GM12878 (cell line): ENCODE data around the gene GGCX. TPM values are rescaled to one million over a fixed set of nuclear protein-coding genes. Genes with fewer than 3 reads are reported as not detected.
A peak's percentile ranks its signal among the peaks of the same experiment; 100 is the strongest.

ENCODE experiments used
- ATAC-seq: fragments of 200-7000 bp; cut with Tn5 transposase; 3 replicates; pipeline ENCODE4 v1.9.1; 2020; ENCODE audit warnings: mild to moderate bottlenecking, moderate library complexity
- BruUV-seq: library from RNA; stranded (reverse); fragments of 400-500 nt; replicated peaks from 2 replicates; lab custom pipeline; 2021; lab: Mats Ljungman, UMichigan
- CTCF ChIA-PET: fragments of 300-600 bp; sonication (Branson Sonifier 250); formaldehyde crosslinking; extraction: SDS; loops from one replicate; lab custom pipeline; 2021; ENCODE audit warnings: inconsistent platforms; lab: Yijun Ruan, JAX
- POLR2A ChIA-PET: fragments of 350-600 bp; formaldehyde crosslinking; extraction: SDS; loops from one replicate; lab custom pipeline; 2021; ENCODE audit warnings: inconsistent platforms; lab: Charles Lee
- RAD21 ChIA-PET: fragments of 300-600 bp; sonication (Branson Sonifier 250); formaldehyde crosslinking; loops from one replicate; lab custom pipeline; 2023; ENCODE audit warnings: antibody characterized with exemption; ENCODE audit not compliant: unreplicated experiment; lab: Charles Lee
- SMC1A ChIA-PET: fragments of 300-600 bp; sonication (Branson Sonifier 250); formaldehyde crosslinking; loops from one replicate; lab custom pipeline; 2023; ENCODE audit not compliant: unreplicated experiment, uncharacterized antibody; lab: Charles Lee
- DNase-seq: peaks from one replicate; pipeline ENCODE4 v3.0.0-alpha.2; 2011; ENCODE audit warnings: low read depth, low spot score
- FAIRE-seq: peaks from 3 replicates; lab custom pipeline; 2011; peaks lifted over from hg19 to GRCh38; lab: Jason Lieb, UNC
- H2AFZ ChIP-seq: 2 replicates; pipeline ENCODE4 v1.6.0; 2011; ENCODE audit warnings: low read depth, low read length, control low read depth; ENCODE audit not compliant: control insufficient read depth
- H3K27ac ChIP-seq: 2 replicates; pipeline ENCODE4 v1.5.1; 2011; ENCODE audit warnings: control low read depth; ENCODE audit not compliant: control insufficient read depth, insufficient read depth
- H3K27me3 ChIP-seq, 2 experiments: replicated peaks in 1 of 2; 2 replicates each; pipeline versions ENCODE4 v1.6.0 to v1.6.1; 2011; ENCODE audit warnings: low read length in 1 of 2; ENCODE audit not compliant: control insufficient read depth in 2 of 2, insufficient read depth in 2 of 2
- H3K36me3 ChIP-seq, 2 experiments: 2 replicates each; pipeline ENCODE4 v1.5.1; 2011; ENCODE audit warnings: low read length in 1 of 2; ENCODE audit not compliant: control insufficient read depth in 2 of 2, insufficient read depth in 2 of 2
- H3K4me1 ChIP-seq: 2 replicates; pipeline ENCODE4 v1.6.1; 2011; ENCODE audit warnings: mild to moderate bottlenecking, low read length, moderate library complexity, mixed read lengths; ENCODE audit not compliant: control insufficient read depth, insufficient read depth
- H3K4me2 ChIP-seq: 2 replicates; pipeline ENCODE4 v1.6.0; 2011; ENCODE audit warnings: control low read depth; ENCODE audit not compliant: control insufficient read depth, insufficient read depth
- H3K4me3 ChIP-seq: fragments of 200-600 bp; sonication (generic); 2 replicates; pipeline ENCODE4 v1.5.1; 2016
- H3K79me2 ChIP-seq: 2 replicates; pipeline ENCODE4 v1.6.0; 2011; ENCODE audit warnings: low read length; ENCODE audit not compliant: control insufficient read depth, insufficient read depth
- H3K9ac ChIP-seq: 2 replicates; pipeline ENCODE4 v1.8.0; 2011; ENCODE audit warnings: low read length, control low read depth, mixed read lengths; ENCODE audit not compliant: control insufficient read depth, insufficient read depth
- H3K9me3 ChIP-seq: replicated peaks from 3 replicates; pipeline ENCODE4 v1.5.1; 2011; ENCODE audit warnings: mild to moderate bottlenecking, low read length; ENCODE audit not compliant: control insufficient read depth, insufficient read depth
- H4K20me1 ChIP-seq: 2 replicates; pipeline ENCODE4 v1.6.0; 2011; ENCODE audit not compliant: control insufficient read depth, insufficient read depth
- ATF7 ChIP-seq: fragments of 450-650 bp; IDR thresholded peaks from 2 replicates; pipeline ENCODE4 v1.6.1; 2016; ENCODE audit warnings: low read depth, mild to moderate bottlenecking
- BMI1 ChIP-seq: fragments of 450-650 bp; IDR thresholded peaks from 2 replicates; pipeline ENCODE4 v1.6.1; 2016; ENCODE audit warnings: mild to moderate bottlenecking, moderate library complexity, borderline replicate concordance
- CHD1 ChIP-seq: IDR thresholded peaks from 2 replicates; pipeline ENCODE4 v1.6.1; 2012; ENCODE audit warnings: low read depth, low read length, improper control_type of control experiment
- CREM ChIP-seq: IDR thresholded peaks from 2 replicates; pipeline ENCODE4 v1.6.1; 2014; ENCODE audit warnings: antibody characterized with exemption, low read depth
- DPF2 ChIP-seq: fragments of 450-650 bp; IDR thresholded peaks from 2 replicates; pipeline ENCODE4 v1.6.1; 2017; ENCODE audit warnings: mild to moderate bottlenecking
- IKZF2 ChIP-seq, 2 experiments: fragments of 450-650 bp; IDR thresholded peaks; 2 replicates each; pipeline ENCODE4 v1.6.1; 2017; ENCODE audit warnings: mild to moderate bottlenecking in 2 of 2, moderate library complexity in 2 of 2
- KAT2A ChIP-seq: conservative IDR thresholded peaks from 2 replicates; pipeline ENCODE4 v1.6.1; 2011; ENCODE audit warnings: low read depth, low read length; ENCODE audit not compliant: control insufficient read depth
- MEF2A ChIP-seq: IDR thresholded peaks from 2 replicates; pipeline ENCODE4 v1.6.1; 2011; ENCODE audit warnings: low read depth, mild to moderate bottlenecking, low read length, moderate library complexity; ENCODE audit not compliant: insufficient read depth
- MTA2 ChIP-seq: fragments of 450-650 bp; IDR thresholded peaks from 2 replicates; pipeline ENCODE4 v1.6.1; 2016; ENCODE audit warnings: low read depth, mild to moderate bottlenecking, moderate library complexity
- MXI1 ChIP-seq: fragments of 150-350 bp; IDR thresholded peaks from 2 replicates; pipeline ENCODE4 v1.6.1; 2011; ENCODE audit warnings: low read depth, mild to moderate bottlenecking, inconsistent platforms, low read length, improper control_type of control experiment
- NBN ChIP-seq: fragments of 450-650 bp; IDR thresholded peaks from 2 replicates; pipeline ENCODE4 v1.6.1; 2016
- PAX8 ChIP-seq: fragments of 450-650 bp; IDR thresholded peaks from 2 replicates; pipeline ENCODE4 v1.6.1; 2017; ENCODE audit warnings: mild to moderate bottlenecking, moderate library complexity
- POLR2A ChIP-seq: IDR thresholded peaks from 2 replicates; pipeline ENCODE4 v1.6.1; 2011; ENCODE audit warnings: low read depth, mild to moderate bottlenecking, low read length
- RFX5 ChIP-seq: IDR thresholded peaks from 2 replicates; pipeline ENCODE4 v1.6.1; 2011; ENCODE audit warnings: low read depth, low read length, improper control_type of control experiment
- SIX5 ChIP-seq: IDR thresholded peaks from 2 replicates; pipeline ENCODE4 v1.6.1; 2011; ENCODE audit warnings: mild to moderate bottlenecking, low read depth, low read length, moderate library complexity; ENCODE audit not compliant: severe bottlenecking
- SPI1 ChIP-seq: IDR thresholded peaks from 2 replicates; pipeline ENCODE4 v1.6.1; 2011; ENCODE audit warnings: low read depth, mild to moderate bottlenecking, low read length, moderate library complexity, borderline replicate concordance; ENCODE audit not compliant: insufficient read depth
- TAF1 ChIP-seq: IDR thresholded peaks from 2 replicates; pipeline ENCODE4 v1.6.1; 2011; ENCODE audit warnings: mild to moderate bottlenecking, low read depth, low read length, borderline replicate concordance
- TCF12 ChIP-seq: IDR thresholded peaks from 2 replicates; pipeline ENCODE4 v1.6.1; 2011; ENCODE audit warnings: low read depth, mild to moderate bottlenecking, low read length
- TCF3 ChIP-seq: IDR thresholded peaks from 2 replicates; pipeline ENCODE4 v1.6.1; 2012; ENCODE audit warnings: low read depth, mild to moderate bottlenecking, low read length, borderline replicate concordance; ENCODE audit not compliant: insufficient read depth
- YY1 ChIP-seq: IDR thresholded peaks from 2 replicates; pipeline ENCODE4 v1.6.1; 2011; ENCODE audit warnings: low read depth, mild to moderate bottlenecking, low read length
- WGBS: methylation state at CpG from one replicate; pipeline ENCODE4 v1.1.6; 2016; ENCODE audit warnings: low lambda C conversion rate; ENCODE audit not compliant: insufficient replicate concordance, insufficient coverage; ENCODE audit errors: missing lambda C conversion rate; 5-methylcytosine and 5-hydroxymethylcytosine counted together
- in situ Hi-C: fragments of 300-500 bp; cut with MboI; formaldehyde crosslinking; loops from 9 replicates; pipeline ENCODE4 v1.14.3; 2018; ENCODE audit warnings: mixed read lengths
- intact Hi-C: fragments of 100-400 bp; cut with micrococcal nuclease; formaldehyde crosslinking; loops from one replicate; pipeline ENCODE4 v1.14.2; 2022; ENCODE audit not compliant: unreplicated experiment
- polyA plus RNA-seq, 11 experiments: library from polyadenylated mRNA; depleted of rRNA in 4 of 11; unstranded in 6 of 11; stranded (reverse) in 5 of 11; fragments of >200 nt; fragmentation: Nextera tagmentation in 4 of 11; fragmentation: Illumina TruSeq in 1 of 11; extraction: Ambion mirVana in 4 of 11; extraction: Trizol in 1 of 11; gene quantifications; 1 replicate in 1 of 11; 2 replicates in 10 of 11; pipeline versions ENCODE4 v1.2.1 to v1.2.3, GENCODE V29; 2011 to 2016; ENCODE audit warnings: inconsistent platforms in 2 of 11, missing spikeins in 2 of 11, low read depth in 1 of 11
- total RNA-seq, 4 experiments: library from RNA; depleted of rRNA in 3 of 4; stranded (reverse); fragments of >200 nt in 3 of 4; fragmentation: Illumina TruSeq in 1 of 4; extraction: Trizol in 1 of 4; gene quantifications; 2 replicates each; pipeline versions ENCODE4 v1.2.1 to v1.2.3, GENCODE V29; 2013 to 2021
- TF ChIP-seq, protein P1 (sequence below): fragments of 450-650 bp; conservative IDR thresholded peaks from 2 replicates; pipeline ENCODE4 v1.6.1; 2017; ENCODE audit warnings: mild to moderate bottlenecking, moderate library complexity
- TF ChIP-seq, protein P2 (sequence below): IDR thresholded peaks from 2 replicates; pipeline ENCODE4 v1.6.1; 2011; ENCODE audit warnings: mild to moderate bottlenecking, low read depth, low read length, moderate library complexity; ENCODE audit not compliant: insufficient replicate concordance

The GGCX gene
- total and polyA plus RNA-seq, 10 of the 15 experiments (the other 5 are each of a cell fraction or from before 2014, with no cell fraction given), result 18.1 to 52.7 (median 25.0) TPM

DNA sequence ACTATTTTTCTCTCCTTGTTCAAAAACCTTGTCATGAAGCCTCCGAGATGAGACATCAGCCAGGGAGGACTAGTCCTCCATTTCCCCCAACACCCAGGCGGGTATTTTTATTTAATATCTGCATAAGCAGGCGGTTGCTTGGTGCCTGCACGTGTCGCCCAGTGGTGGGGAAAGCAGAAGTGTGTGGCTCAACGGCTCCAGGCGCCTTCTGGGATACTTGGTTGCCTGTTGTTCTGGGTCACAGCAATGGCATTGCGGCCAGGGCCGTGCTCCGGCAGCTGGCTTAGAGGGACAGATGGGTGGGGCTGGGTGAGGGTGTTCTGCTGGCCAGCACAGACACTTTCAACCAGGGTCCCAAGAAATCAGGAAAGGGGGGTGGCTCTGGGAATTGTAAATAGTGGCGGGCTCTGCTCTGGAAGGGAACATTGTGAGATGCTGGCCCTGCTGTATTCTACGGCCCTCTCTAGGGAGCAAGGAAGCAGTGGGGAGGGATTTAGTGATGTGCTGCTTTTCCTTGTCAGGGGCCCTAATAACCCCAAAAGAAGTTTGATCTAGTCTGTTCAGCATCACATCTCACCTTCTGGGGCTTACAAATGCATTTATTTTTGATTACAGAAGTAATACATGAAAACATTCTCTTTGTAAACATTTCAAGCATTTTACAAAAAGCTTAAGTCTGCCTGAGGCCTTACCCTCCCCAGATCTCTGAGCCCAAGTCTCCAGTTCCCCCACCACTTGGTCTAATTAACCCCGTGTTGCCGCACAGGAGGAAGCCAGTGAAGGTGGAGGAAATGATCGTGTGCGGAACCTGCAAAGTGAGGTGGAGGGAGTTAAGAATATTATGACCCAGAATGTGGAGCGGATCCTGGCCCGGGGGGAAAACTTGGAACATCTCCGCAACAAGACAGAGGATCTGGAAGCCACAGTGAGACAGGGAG lies 17.2 kb upstream of the GGCX start:
- SMC1A ChIA-PET, result interaction anchor here (0.6 to 4.4 kb wide), 16 partner anchors 7 to 260 kb away, joined by 3 to 20 read pairs (median 5); partner anchors contain the start of genes MAT2A and RNF181
- no TSS peak for BruUV-seq
- intact Hi-C loops (no loop called here), in situ Hi-C loops (no loop called here)
- FAIRE-seq (peak; percentile 7), ATAC-seq (peak; percentile 74), DNase-seq (no peak)
- Histone ChIP-seq H3K27me3 (no peaks in the 10 kb centered on the region), H3K27ac (peak overlapping the region; percentile 77), H3K4me3 (peak overlapping the region; percentile 77), H3K9ac (peak overlapping the region; percentile 82), H3K4me2 (peak overlapping the region; percentile 85), H4K20me1 (no peaks in the 10 kb centered on the region), H3K4me1 (peaks cover 14% of the 10 kb centered on the region), H2AFZ (peak overlapping the region; percentile 61), H3K36me3 (peaks cover 0 to 6% of the 10 kb centered on the region in 2 experiments; a peak in 2 of 4 replicates), H3K9me3 (no peaks in the 10 kb centered on the region), H3K79me2 (peaks cover 26% of the 10 kb centered on the region)
- 18% methylated on average over 19 of the region's 19 CpGs for WGBS
- RAD21 ChIA-PET, result interaction anchor here (0.7 to 1.8 kb wide), 8 partner anchors 9 to 224 kb away, joined by 3 to 9 read pairs (median 4); partner anchors contain the start of genes ELMOD3, GGCX, RETSAT and RNF181
- CTCF ChIA-PET, result interaction anchor here (0.7 to 1.9 kb wide), 8 partner anchors 9 to 159 kb away, joined by 3 to 6 read pairs (median 4); partner anchors contain the start of gene RNF181
- POLR2A ChIA-PET, result interaction anchor here (0.6 to 4.6 kb wide), 10 partner anchors 9 to 224 kb away, joined by 3 to 57 read pairs (median 4); partner anchors contain the start of genes C2orf68, ELMOD3, RETSAT and RNF181
- TF ChIP-seq TAF1 (no peak), BMI1 (no peak), DPF2 (0 out of 2 replicates have a peak, but pooled peaks have one; percentile 15), TCF12 (no peak), SPI1 (peak; percentile 70; the same call in 1 of the 2 replicates), SIX5 (no peak), CHD1 (no peak), MEF2A (no peak), TCF3 (no peak), NBN (no peak), PAX8 (no peak), POLR2A (peak; percentile 42; the same call in 1 of the 2 replicates), KAT2A (no peak), MTA2 (no peak), MXI1 (peak; percentile 80), YY1 (0 out of 2 replicates have a peak, but pooled peaks have one; percentile 10), RFX5 (no peak), CREM (no peak), IKZF2 (IDR thresholded peaks at IDR 0.05) (0 out of 4 replicates have a peak, but pooled peaks of 1 of the 2 experiments have one; percentile 12), ATF7 (no peak)
- TF ChIP-seq, protein P1, sequence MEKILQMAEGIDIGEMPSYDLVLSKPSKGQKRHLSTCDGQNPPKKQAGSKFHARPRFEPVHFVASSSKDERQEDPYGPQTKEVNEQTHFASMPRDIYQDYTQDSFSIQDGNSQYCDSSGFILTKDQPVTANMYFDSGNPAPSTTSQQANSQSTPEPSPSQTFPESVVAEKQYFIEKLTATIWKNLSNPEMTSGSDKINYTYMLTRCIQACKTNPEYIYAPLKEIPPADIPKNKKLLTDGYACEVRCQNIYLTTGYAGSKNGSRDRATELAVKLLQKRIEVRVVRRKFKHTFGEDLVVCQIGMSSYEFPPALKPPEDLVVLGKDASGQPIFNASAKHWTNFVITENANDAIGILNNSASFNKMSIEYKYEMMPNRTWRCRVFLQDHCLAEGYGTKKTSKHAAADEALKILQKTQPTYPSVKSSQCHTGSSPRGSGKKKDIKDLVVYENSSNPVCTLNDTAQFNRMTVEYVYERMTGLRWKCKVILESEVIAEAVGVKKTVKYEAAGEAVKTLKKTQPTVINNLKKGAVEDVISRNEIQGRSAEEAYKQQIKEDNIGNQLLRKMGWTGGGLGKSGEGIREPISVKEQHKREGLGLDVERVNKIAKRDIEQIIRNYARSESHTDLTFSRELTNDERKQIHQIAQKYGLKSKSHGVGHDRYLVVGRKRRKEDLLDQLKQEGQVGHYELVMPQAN, result peak; percentile 36; the same call in 1 of the 2 replicates
- TF ChIP-seq, protein P2, sequence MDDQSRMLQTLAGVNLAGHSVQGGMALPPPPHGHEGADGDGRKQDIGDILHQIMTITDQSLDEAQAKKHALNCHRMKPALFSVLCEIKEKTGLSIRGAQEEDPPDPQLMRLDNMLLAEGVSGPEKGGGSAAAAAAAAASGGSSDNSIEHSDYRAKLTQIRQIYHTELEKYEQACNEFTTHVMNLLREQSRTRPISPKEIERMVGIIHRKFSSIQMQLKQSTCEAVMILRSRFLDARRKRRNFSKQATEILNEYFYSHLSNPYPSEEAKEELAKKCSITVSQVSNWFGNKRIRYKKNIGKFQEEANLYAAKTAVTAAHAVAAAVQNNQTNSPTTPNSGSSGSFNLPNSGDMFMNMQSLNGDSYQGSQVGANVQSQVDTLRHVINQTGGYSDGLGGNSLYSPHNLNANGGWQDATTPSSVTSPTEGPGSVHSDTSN, result no peak
